Cardiac fibroblast (primary cell): ENCODE measurements around the gene OSGEP.

Experiments
- DNase-seq, 2 donors: peaks; one replicate each; pipeline versions ENCODE4 v3.0.0 to v3.0.0-alpha.2; 2010; ENCODE audit warnings: low read depth in 2 of 2
- H3K4me3 ChIP-seq, 2 donors: replicated peaks in 1 of 2; 1 replicate in 1 of 2; 2 replicates in 1 of 2; pipeline ENCODE4 v1.5.1; 2011; ENCODE audit warnings: low read depth in 2 of 2, low read length in 2 of 2, mild to moderate bottlenecking in 2 of 2, moderate library complexity in 1 of 2
- TF ChIP-seq, protein P1 (sequence below): IDR thresholded peaks from one replicate; pipeline ENCODE4 v1.5.1; 2011; ENCODE audit warnings: low read depth, mild to moderate bottlenecking, low read length, inconsistent platforms

The OSGEP gene

DNA sequence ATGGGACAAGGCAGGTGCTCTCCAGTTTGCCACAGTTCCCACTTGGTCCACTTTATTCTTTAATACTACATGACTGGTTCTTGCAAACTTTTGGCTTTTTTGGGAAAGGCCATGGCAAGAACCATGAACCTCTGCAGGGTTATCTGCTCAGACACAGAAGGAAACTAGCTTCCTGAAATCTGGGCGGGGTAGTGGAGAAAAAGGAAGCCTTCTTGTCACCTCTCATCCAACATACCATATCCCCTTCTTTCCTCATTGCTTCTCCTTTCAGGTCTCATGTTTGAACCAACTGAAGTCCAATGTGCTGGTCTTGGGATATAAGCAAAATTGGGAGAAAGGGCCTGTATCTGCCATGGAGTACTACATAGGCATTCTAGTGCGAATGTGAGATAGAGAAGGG lies 13.2 kb downstream of the OSGEP start:
- DNase-seq, result no peak
- no peak overlapping the region for H3K4me3 ChIP-seq
- TF ChIP-seq, protein P1, sequence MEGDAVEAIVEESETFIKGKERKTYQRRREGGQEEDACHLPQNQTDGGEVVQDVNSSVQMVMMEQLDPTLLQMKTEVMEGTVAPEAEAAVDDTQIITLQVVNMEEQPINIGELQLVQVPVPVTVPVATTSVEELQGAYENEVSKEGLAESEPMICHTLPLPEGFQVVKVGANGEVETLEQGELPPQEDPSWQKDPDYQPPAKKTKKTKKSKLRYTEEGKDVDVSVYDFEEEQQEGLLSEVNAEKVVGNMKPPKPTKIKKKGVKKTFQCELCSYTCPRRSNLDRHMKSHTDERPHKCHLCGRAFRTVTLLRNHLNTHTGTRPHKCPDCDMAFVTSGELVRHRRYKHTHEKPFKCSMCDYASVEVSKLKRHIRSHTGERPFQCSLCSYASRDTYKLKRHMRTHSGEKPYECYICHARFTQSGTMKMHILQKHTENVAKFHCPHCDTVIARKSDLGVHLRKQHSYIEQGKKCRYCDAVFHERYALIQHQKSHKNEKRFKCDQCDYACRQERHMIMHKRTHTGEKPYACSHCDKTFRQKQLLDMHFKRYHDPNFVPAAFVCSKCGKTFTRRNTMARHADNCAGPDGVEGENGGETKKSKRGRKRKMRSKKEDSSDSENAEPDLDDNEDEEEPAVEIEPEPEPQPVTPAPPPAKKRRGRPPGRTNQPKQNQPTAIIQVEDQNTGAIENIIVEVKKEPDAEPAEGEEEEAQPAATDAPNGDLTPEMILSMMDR, result no peak

DNA sequence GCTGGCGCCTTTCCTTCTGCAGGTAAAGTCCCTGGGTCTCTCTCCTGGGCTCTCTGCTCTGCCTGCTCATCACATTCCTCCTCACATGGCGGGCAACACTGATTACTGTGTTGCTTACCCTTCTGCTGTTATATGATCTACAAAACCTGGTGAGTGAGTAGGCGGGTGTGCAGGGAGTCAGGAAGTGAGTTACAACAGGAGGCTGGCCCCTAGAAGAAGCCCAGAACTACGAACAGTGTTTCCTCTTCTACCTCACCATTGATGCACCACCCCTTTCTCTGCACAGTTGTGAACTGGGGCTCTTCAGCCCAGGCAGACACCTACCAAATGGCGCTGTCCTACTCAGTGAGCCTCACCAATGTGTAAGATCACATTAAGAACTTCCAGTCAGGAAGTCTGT lies 13.7 kb downstream of the OSGEP start:
- H3K4me3 ChIP-seq, result no peak overlapping the region
- no peak for DNase-seq
- TF ChIP-seq, protein P1, result no peak

DNA sequence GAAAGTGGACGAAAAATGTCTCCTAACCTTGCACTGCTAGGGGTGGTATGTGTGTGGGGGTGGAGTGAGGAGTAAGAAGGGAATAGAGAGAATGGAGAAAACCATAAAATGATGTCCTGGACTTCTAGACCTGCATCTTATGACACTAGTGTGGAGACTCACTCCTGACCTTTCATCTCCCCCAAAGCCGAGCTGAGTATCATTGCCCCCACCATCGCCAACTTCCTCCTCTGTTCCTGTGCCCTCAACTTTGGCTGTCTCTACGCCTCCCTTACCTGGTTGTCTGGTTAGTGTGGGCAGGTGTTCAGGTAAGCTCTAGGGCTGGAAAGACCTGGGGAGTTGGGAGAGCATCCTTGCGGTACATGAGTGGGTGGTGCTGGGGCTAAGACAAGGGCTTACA lies 14.1 kb downstream of the OSGEP start:
- H3K4me3 ChIP-seq, result no peak overlapping the region
- no peak for DNase-seq
- TF ChIP-seq, protein P1, result no peak

DNA sequence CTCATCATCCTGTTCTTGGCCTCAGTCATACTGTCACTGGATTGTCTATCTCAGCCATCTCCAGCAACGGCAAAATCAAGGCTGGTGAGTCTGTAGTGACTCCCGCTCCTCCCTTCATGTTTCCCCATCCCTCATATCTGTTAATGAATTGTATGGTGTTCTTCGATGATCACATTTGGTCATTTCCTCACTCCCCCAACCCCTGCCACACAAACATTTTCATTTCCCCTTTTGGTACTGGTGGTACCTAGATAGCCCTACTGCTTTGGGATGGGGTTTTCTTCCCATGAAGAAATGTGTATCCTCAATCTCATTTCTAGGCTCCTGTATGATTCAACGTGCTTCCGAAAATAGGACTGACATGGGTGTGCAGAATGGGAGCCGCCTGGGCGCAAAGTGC lies 15.9 kb downstream of the OSGEP start:
- no peak overlapping the region for H3K4me3 ChIP-seq
- TF ChIP-seq, protein P1, result no peak
- DNase-seq, result no peak

DNA sequence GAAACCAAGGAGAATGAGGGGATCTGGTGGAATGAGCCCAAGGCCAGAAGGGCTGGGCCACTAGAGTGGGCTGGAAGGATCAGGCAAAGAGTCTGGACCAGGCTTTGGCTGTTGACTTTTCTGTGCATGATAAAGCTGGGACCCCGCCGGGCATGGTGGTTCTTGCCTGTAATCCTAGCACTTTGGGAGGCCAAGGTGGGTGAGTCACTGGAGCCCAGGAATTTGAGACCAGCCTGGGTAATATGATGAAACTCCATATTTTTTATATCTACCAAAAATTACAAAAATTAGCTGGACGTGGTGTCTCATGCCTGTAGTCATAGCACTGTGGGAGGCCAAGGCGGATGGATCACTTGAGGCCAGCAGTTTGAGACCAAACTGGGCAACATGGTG lies 18.3 kb downstream of the OSGEP start:
- no peak overlapping the region for H3K4me3 ChIP-seq
- peak; percentile 69 to 84 for DNase-seq
- TF ChIP-seq, protein P1, result no peak

DNA sequence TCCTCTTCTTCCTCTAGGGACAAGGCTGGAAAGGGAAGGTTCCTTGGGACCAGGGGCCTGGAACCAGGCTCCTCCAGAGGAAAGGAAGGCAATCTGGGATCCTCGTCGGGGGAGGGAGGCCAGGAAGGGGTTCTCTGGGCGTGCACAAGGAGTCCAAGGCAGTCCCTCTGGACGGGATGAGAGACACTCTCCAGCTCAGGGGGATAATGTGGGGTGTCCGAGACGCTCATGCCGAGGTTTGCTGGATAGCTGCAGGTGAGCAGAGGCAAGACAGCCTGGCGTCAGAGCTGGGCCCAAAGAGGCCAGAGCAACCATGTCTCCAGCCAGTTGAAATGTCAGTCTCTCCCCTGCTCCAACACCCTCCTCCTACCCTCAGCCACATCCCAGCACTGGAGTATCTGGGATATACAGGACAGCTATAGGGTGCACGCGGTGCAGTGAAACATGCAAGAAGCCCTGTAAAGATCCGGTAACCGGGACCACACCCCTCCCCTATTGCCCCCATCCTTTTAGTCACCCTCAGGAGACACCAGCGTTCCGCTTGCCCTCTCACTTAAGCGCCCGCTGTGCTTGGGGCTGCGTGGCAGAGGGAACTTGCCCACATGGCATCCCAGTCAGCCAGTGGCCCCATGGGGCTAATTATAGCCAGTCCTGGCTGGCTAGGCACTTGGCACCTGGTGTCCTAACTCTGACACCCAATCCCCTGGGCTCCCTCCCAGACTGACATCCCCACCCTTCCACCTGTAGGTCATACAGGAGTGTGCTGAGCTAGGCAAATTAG lies 18.8 kb downstream of the OSGEP start, which contains the start of gene KLHL33:
TSS of gene KLHL33 (minus strand) at position 585 of the 781 bp plus-strand sequence. CDS start at position 230, 355 bp downstream.
- TF ChIP-seq, protein P1, result no peak
- no peak for DNase-seq
- peak within 1 kb of the TSS; percentile 14 to 15 for H3K4me3 ChIP-seq
